CD8-positive, alpha-beta memory T cell (primary cell): ENCODE results near the gene XPR1. TPM values are rescaled to one million over a fixed set of nuclear protein-coding genes. Genes with fewer than 3 reads are reported as not detected.

ENCODE experiments used
- CTCF ChIA-PET: fragments of 350-600 bp; sonication (Branson Sonifier 250); formaldehyde crosslinking; loops from one replicate; lab custom pipeline; 2021; ENCODE audit warnings: antibody characterized with exemption; lab: Charles Lee
- POLR2A ChIA-PET: fragments of 350-600 bp; sonication (Branson Sonifier 250); formaldehyde crosslinking; loops from one replicate; lab custom pipeline; 2021; ENCODE audit warnings: antibody characterized with exemption; lab: Charles Lee
- DNase-seq, 5 donors: peaks; one replicate each; pipeline versions ENCODE4 v3.0.0 to v3.0.0-alpha.2; 2020 to 2022; ENCODE audit warnings: mixed read lengths in 1 of 5
- H3K27ac ChIP-seq: one replicate; pipeline ENCODE4 v1.7.0; 2013; ENCODE audit warnings: low read depth, mild to moderate bottlenecking, low read length, moderate library complexity
- H3K27me3 ChIP-seq: 2 replicates; pipeline ENCODE4 v1.7.0; 2013; ENCODE audit warnings: low read length, mild to moderate bottlenecking; ENCODE audit not compliant: insufficient read depth, poor library complexity, severe bottlenecking
- H3K36me3 ChIP-seq: 2 replicates; pipeline ENCODE4 v1.7.0; 2013; ENCODE audit warnings: mild to moderate bottlenecking, low read length, moderate library complexity; ENCODE audit not compliant: insufficient read depth
- H3K4me1 ChIP-seq: 2 replicates; pipeline ENCODE4 v1.7.0; 2013; ENCODE audit warnings: mild to moderate bottlenecking, low read length, moderate library complexity; ENCODE audit not compliant: insufficient read depth
- H3K4me3 ChIP-seq: 2 replicates; pipeline ENCODE4 v1.7.0; 2013; ENCODE audit warnings: mild to moderate bottlenecking, low read length
- H3K9me3 ChIP-seq: 2 replicates; pipeline ENCODE4 v1.7.0; 2013; ENCODE audit warnings: mild to moderate bottlenecking, low read length
- H3K27ac Mint-ChIP-seq, 8 donors: one replicate each; pipeline ENCODE4 v1.8.0; 2020 to 2021; ENCODE audit warnings: mixed read lengths in 8 of 8, mild to moderate bottlenecking in 6 of 8, inconsistent platforms in 3 of 8, moderate library complexity in 3 of 8
- H3K27me3 Mint-ChIP-seq, 2 donors: one replicate each; pipeline ENCODE4 v1.8.0; 2020 to 2021; ENCODE audit warnings: mixed read lengths in 2 of 2, mild to moderate bottlenecking in 1 of 2, moderate library complexity in 1 of 2
- H3K36me3 Mint-ChIP-seq, 3 donors: one replicate each; pipeline ENCODE4 v1.8.0; 2020 to 2021; ENCODE audit warnings: mixed read lengths in 3 of 3, inconsistent platforms in 1 of 3, mild to moderate bottlenecking in 1 of 3
- H3K4me1 Mint-ChIP-seq, 3 donors: one replicate each; pipeline ENCODE4 v1.8.0; 2020 to 2021; ENCODE audit warnings: mixed read lengths in 3 of 3, inconsistent platforms in 1 of 3, mild to moderate bottlenecking in 1 of 3
- H3K4me3 Mint-ChIP-seq, 7 donors: one replicate each; pipeline ENCODE4 v1.8.0; 2020 to 2021; ENCODE audit warnings: mixed read lengths in 7 of 7, mild to moderate bottlenecking in 6 of 7, moderate library complexity in 4 of 7, inconsistent platforms in 2 of 7
- H3K9me3 Mint-ChIP-seq, 5 donors: one replicate each; pipeline ENCODE4 v1.8.0; 2020 to 2022; ENCODE audit warnings: mixed read lengths in 5 of 5, mild to moderate bottlenecking in 3 of 5, moderate library complexity in 2 of 5, inconsistent platforms in 1 of 5
- polyA plus RNA-seq: library from polyadenylated mRNA; unstranded; fragments of 300-500 nt; fragmentation: Illumina TruSeq; gene quantifications from one replicate; pipeline ENCODE4 v1.2.3, GENCODE V29; 2021
- total RNA-seq, 2 experiments: library from RNA; stranded (reverse); gene quantifications; one replicate each; pipeline ENCODE4 v1.2.3, GENCODE V29; 2021

Gene XPR1
- total and polyA plus RNA-seq, 3 experiments from 2014 or later: 7.6 to 23.2 (median 20.8) TPM

DNA sequence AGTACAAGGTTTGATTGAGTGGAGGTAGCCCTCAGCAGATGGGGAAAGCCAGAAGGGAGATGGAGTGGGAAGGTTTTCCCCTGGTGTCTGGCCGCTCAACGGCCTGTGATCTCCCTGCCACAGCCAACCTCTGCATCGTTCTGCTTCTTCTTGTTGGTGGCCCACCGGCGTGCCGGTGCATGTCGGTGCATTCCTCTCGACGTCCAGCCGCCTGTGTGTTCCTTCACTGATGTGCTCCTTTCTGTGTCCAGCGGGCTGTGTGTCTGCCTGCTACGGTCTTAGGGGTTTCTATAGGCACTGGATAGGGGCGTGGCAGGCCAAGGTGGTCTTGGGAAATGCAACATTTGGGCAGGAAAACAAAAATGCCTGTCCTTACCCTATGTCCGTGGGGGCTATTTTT is 101.0 kb downstream of the XPR1 start:
- Mint-ChIP-seq H3K36me3 (peaks cover 31 to 82% (median 64%) of the 10 kb centered on the region in 3 donors), H3K4me1 (peaks cover 3 to 9% (median 6%) of the 10 kb centered on the region in 3 donors), H3K4me3 (no peak overlapping the region), H3K9me3 (peaks cover 67 to 91% (median 77%) of the 10 kb centered on the region in 5 donors), H3K27ac (no peak overlapping the region), H3K27me3 (no peaks in the 10 kb centered on the region)
- POLR2A ChIA-PET: no interaction called here
- Histone ChIP-seq H3K4me3 (no peak overlapping the region), H3K27me3 (no peaks in the 10 kb centered on the region), H3K27ac (no peak overlapping the region), H3K36me3 (no peaks in the 10 kb centered on the region), H3K4me1 (no peaks in the 10 kb centered on the region), H3K9me3 (peaks cover 33% of the 10 kb centered on the region)
- DNase-seq: no peak
- CTCF ChIA-PET: no interaction called here

- H3K4me3 Mint-ChIP-seq: peak overlapping the region in 1 of 7 donors; percentile 25
These were observed 102.5 kb downstream of the XPR1 start for GRCh38 chr1:180734366-180734765.

GRCh38 chr1:180742663-180743062 is 110.8 kb downstream of the XPR1 start:
- ChIA-PET POLR2A (no interaction called here), CTCF (no interaction called here)

More at GRCh38 chr1:180734366-180734765, 102.5 kb downstream of the XPR1 start:
- Mint-ChIP-seq H3K27ac (no peak overlapping the region), H3K9me3 (peaks cover 57 to 87% (median 77%) of the 10 kb centered on the region in 5 donors), H3K36me3 (peaks cover 30 to 81% (median 63%) of the 10 kb centered on the region in 3 donors), H3K27me3 (no peaks in the 10 kb centered on the region), H3K4me1 (peaks cover 3 to 6% (median 3%) of the 10 kb centered on the region in 3 donors)
- no peak for DNase-seq
- Histone ChIP-seq H3K4me1 (no peaks in the 10 kb centered on the region), H3K4me3 (no peak overlapping the region), H3K9me3 (peaks cover 33% of the 10 kb centered on the region), H3K36me3 (no peaks in the 10 kb centered on the region), H3K27me3 (no peaks in the 10 kb centered on the region), H3K27ac (no peak overlapping the region)
- CTCF ChIA-PET: no interaction called here
- POLR2A ChIA-PET: no interaction called here

GRCh38 chr1:180743868-180744267 is 112.0 kb downstream of the XPR1 start:
- H3K4me1 Mint-ChIP-seq: peaks cover 2 to 11% (median 9%) of the 10 kb centered on the region in 3 donors
- H3K36me3 Mint-ChIP-seq: peaks cover 36 to 77% (median 64%) of the 10 kb centered on the region in 3 donors
- DNase-seq: no peak
- peaks cover 23 to 68% (median 42%) of the 10 kb centered on the region in 5 donors for H3K9me3 Mint-ChIP-seq
- no peaks in the 10 kb centered on the region for H3K27me3 Mint-ChIP-seq
- Histone ChIP-seq H3K27me3 (no peaks in the 10 kb centered on the region), H3K4me1 (no peaks in the 10 kb centered on the region), H3K4me3 (no peak overlapping the region), H3K27ac (no peak overlapping the region), H3K36me3 (no peaks in the 10 kb centered on the region), H3K9me3 (no peaks in the 10 kb centered on the region)
- no peak overlapping the region for H3K27ac Mint-ChIP-seq
- CTCF ChIA-PET: no interaction called here
- POLR2A ChIA-PET: no interaction called here
- no peak overlapping the region for H3K4me3 Mint-ChIP-seq

More at GRCh38 chr1:180742663-180743062, 110.8 kb downstream of the XPR1 start:
- Histone ChIP-seq H3K27me3 (no peaks in the 10 kb centered on the region), H3K4me3 (no peak overlapping the region), H3K9me3 (no peaks in the 10 kb centered on the region), H3K36me3 (no peaks in the 10 kb centered on the region), H3K27ac (no peak overlapping the region), H3K4me1 (no peaks in the 10 kb centered on the region)
- no peak overlapping the region for H3K4me3 Mint-ChIP-seq
- H3K9me3 Mint-ChIP-seq: peaks cover 23 to 71% (median 49%) of the 10 kb centered on the region in 5 donors
- peaks cover 2 to 12% (median 11%) of the 10 kb centered on the region in 3 donors for H3K4me1 Mint-ChIP-seq
- DNase-seq: no peak
- H3K27me3 Mint-ChIP-seq: no peaks in the 10 kb centered on the region
- no peak overlapping the region for H3K27ac Mint-ChIP-seq
- peaks cover 39 to 82% (median 68%) of the 10 kb centered on the region in 3 donors for H3K36me3 Mint-ChIP-seq

DNA sequence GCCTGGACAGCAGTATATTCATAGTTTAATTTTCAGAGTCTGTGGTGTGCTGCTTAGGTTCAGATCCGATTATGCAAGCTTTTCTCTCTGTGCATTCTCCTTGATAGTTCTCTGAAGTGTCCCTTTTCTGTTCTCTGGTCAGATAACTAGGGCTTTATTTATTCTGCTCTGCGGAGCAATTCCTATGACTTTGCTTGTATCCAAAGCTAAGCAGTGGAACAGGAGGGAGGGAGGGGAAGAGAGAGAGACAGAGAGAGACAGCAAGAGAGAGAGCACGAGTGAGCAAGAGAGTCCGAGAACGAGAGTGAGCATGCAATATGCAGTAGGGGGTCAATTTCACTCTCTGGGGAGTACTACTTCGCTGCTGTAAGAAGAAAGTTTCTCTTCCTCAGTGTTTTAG is 113.3 kb downstream of the XPR1 start:
- DNase-seq: no peak
- H3K4me1 Mint-ChIP-seq: peaks cover 0 to 9% (median 7%) of the 10 kb centered on the region in 3 donors
- H3K27me3 Mint-ChIP-seq: no peaks in the 10 kb centered on the region
- Histone ChIP-seq H3K4me1 (no peaks in the 10 kb centered on the region), H3K27me3 (no peaks in the 10 kb centered on the region), H3K4me3 (no peak overlapping the region), H3K9me3 (no peaks in the 10 kb centered on the region), H3K27ac (no peak overlapping the region), H3K36me3 (no peaks in the 10 kb centered on the region)
- peak overlapping the region in 1 of 8 donors; percentile 32 for H3K27ac Mint-ChIP-seq
- H3K4me3 Mint-ChIP-seq: no peak overlapping the region
- peaks cover 22 to 61% (median 35%) of the 10 kb centered on the region in 5 donors for H3K9me3 Mint-ChIP-seq
- POLR2A ChIA-PET: no interaction called here
- peaks cover 30 to 76% (median 55%) of the 10 kb centered on the region in 3 donors for H3K36me3 Mint-ChIP-seq
- CTCF ChIA-PET: no interaction called here

DNA sequence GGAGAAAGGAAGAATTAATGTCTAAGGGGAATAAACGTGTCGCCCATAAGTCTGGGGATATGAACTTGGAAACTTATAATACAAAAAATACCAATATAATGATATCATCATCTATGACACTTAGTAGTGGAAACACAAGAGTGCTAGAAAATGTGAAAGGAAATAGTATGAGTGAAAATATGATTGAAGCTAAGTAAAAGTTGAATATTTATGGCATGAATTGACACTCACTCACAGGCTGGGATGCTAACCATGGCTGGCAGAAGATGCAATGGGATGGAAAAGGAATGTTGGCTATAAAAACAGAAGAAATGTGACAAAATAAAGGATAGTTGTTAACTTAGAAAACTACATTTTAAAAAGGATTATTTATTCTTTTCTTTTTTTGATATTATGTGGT is 120.1 kb downstream of the XPR1 start:
- peaks cover 0 to 13% (median 0%) of the 10 kb centered on the region in 5 donors for H3K9me3 Mint-ChIP-seq
- no peak for DNase-seq
- no peak overlapping the region for H3K27ac Mint-ChIP-seq
- Histone ChIP-seq H3K4me1 (no peaks in the 10 kb centered on the region), H3K9me3 (no peaks in the 10 kb centered on the region), H3K27me3 (no peaks in the 10 kb centered on the region), H3K36me3 (no peaks in the 10 kb centered on the region), H3K4me3 (no peak overlapping the region), H3K27ac (no peak overlapping the region)
- peaks cover 2 to 11% (median 8%) of the 10 kb centered on the region in 3 donors for H3K4me1 Mint-ChIP-seq
- ChIA-PET CTCF (no interaction called here), POLR2A (no interaction called here)
- H3K27me3 Mint-ChIP-seq: no peaks in the 10 kb centered on the region
- H3K4me3 Mint-ChIP-seq: no peak overlapping the region
- H3K36me3 Mint-ChIP-seq: peaks cover 8 to 53% (median 13%) of the 10 kb centered on the region in 3 donors

DNA sequence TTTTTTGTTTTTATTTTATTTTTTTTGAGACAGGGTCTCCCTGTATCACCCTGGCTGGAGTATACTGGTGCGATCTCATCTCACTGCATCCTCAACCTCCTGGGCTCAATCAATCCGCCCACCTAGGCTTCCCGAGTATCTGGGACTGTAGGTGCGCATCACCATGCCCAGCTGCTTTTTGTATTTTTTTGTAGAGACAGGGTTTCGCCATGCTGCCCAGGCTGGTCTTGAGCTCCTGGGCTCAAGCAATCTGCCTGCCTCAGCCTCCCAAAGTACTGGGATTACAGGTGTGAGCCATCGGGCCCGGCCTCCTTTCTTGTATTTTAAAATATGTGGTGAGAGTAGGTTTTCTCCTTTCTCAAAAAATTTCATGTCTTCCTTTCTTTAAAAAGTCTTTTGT is 122.6 kb downstream of the XPR1 start:
- Histone ChIP-seq H3K27ac (no peak overlapping the region), H3K4me1 (no peaks in the 10 kb centered on the region), H3K4me3 (no peak overlapping the region), H3K9me3 (no peaks in the 10 kb centered on the region), H3K27me3 (no peaks in the 10 kb centered on the region), H3K36me3 (no peaks in the 10 kb centered on the region)
- Mint-ChIP-seq H3K27me3 (no peaks in the 10 kb centered on the region), H3K4me1 (peaks cover 4 to 11% (median 8%) of the 10 kb centered on the region in 3 donors), H3K27ac (no peak overlapping the region), H3K36me3 (peaks cover 9 to 58% (median 10%) of the 10 kb centered on the region in 3 donors), H3K4me3 (no peak overlapping the region), H3K9me3 (peaks cover 0 to 17% (median 0%) of the 10 kb centered on the region in 5 donors)
- CTCF ChIA-PET: no interaction called here
- POLR2A ChIA-PET: no interaction called here
- no peak for DNase-seq

GRCh38 chr1:180757657-180758056 is 125.8 kb downstream of the XPR1 start:
- Histone ChIP-seq H3K36me3 (no peaks in the 10 kb centered on the region), H3K9me3 (no peaks in the 10 kb centered on the region), H3K27ac (no peak overlapping the region), H3K4me1 (no peaks in the 10 kb centered on the region), H3K4me3 (no peak overlapping the region), H3K27me3 (no peaks in the 10 kb centered on the region)
- Mint-ChIP-seq H3K4me1 (peaks cover 2 to 8% (median 7%) of the 10 kb centered on the region in 3 donors), H3K4me3 (no peak overlapping the region), H3K36me3 (peaks cover 5 to 41% (median 8%) of the 10 kb centered on the region in 3 donors), H3K27me3 (no peaks in the 10 kb centered on the region), H3K9me3 (peaks cover 0 to 20% (median 0%) of the 10 kb centered on the region in 5 donors), H3K27ac (no peak overlapping the region)
- DNase-seq: no peak
- ChIA-PET CTCF (no interaction called here), POLR2A (no interaction called here)
